NB4 (cell line): ENCODE results near the gene KIAA1217.

ENCODE experiments used
- DNase-seq: peaks from one replicate; pipeline ENCODE4 v3.0.0; 2010; ENCODE audit warnings: low read depth
- H3K4me3 ChIP-seq: one replicate; pipeline ENCODE4 v1.5.1; 2011; ENCODE audit warnings: mild to moderate bottlenecking, low read depth, low read length, moderate library complexity
- MYC ChIP-seq: IDR thresholded peaks from 2 replicates; pipeline ENCODE4 v1.6.1; 2011; ENCODE audit warnings: low read depth, low read length
- POLR2A ChIP-seq: IDR thresholded peaks from 2 replicates; pipeline ENCODE4 v1.6.1; 2011; ENCODE audit warnings: mild to moderate bottlenecking; ENCODE audit not compliant: insufficient read length; ENCODE audit errors: extremely low read depth
- TF ChIP-seq, protein P1 (sequence below): IDR thresholded peaks from one replicate; pipeline ENCODE4 v1.5.1; 2012; ENCODE audit warnings: low read depth, low read length
- TF ChIP-seq, protein P2 (sequence below): IDR thresholded peaks from 2 replicates; pipeline ENCODE4 v1.6.1; 2011; ENCODE audit warnings: low read depth, low read length

The KIAA1217 gene

DNA sequence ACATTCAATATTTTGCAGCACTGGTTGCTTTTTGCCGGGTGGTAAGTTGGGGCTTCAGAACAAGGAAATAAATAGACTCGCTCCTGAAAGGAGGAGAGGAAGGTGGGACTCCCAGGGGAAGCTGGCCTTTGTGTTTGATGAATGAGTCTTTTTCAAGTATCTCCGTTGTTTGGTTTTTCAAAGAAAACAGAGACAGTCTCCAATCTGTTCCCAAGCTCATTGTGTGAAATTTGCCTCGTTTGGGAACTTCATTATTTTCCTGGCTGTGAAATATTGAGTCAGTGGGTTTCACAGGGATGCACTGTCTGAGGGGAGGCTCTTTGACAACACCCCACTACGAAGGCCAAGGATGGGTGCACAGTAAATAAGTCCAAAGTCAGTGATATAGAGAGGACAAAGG lies 38.7 kb upstream of the KIAA1217 start:
- no peak for DNase-seq
- no peak overlapping the region for H3K4me3 ChIP-seq
- TF ChIP-seq POLR2A: no peak
- TF ChIP-seq MYC: no peak
- TF ChIP-seq, protein P1, sequence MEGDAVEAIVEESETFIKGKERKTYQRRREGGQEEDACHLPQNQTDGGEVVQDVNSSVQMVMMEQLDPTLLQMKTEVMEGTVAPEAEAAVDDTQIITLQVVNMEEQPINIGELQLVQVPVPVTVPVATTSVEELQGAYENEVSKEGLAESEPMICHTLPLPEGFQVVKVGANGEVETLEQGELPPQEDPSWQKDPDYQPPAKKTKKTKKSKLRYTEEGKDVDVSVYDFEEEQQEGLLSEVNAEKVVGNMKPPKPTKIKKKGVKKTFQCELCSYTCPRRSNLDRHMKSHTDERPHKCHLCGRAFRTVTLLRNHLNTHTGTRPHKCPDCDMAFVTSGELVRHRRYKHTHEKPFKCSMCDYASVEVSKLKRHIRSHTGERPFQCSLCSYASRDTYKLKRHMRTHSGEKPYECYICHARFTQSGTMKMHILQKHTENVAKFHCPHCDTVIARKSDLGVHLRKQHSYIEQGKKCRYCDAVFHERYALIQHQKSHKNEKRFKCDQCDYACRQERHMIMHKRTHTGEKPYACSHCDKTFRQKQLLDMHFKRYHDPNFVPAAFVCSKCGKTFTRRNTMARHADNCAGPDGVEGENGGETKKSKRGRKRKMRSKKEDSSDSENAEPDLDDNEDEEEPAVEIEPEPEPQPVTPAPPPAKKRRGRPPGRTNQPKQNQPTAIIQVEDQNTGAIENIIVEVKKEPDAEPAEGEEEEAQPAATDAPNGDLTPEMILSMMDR: no peak
- TF ChIP-seq, protein P2, sequence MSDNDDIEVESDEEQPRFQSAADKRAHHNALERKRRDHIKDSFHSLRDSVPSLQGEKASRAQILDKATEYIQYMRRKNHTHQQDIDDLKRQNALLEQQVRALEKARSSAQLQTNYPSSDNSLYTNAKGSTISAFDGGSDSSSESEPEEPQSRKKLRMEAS: no peak

DNA sequence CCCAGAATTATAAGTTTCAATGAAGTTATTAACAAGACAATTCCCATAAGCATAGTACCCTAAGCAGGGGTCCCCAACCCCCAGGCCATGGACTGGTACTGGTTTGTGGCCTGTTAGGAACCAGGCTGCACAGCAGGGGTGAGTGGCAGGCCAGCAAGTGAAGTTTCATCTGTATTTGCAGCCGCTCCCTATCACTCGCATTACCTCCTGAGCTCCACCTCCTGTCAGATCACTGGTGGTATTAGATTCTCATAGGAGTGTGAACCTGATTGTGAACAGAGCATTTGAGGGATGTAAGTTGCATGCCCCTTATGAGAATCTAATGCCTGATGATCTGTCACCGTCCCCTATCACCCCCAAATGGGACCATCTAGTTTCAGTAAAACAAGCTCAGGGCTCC lies 36.0 kb upstream of the KIAA1217 start:
- DNase-seq: no peak
- H3K4me3 ChIP-seq: no peak overlapping the region
- TF ChIP-seq MYC (no peak), POLR2A (no peak)
- TF ChIP-seq, protein P2: no peak
- TF ChIP-seq, protein P1: no peak

DNA sequence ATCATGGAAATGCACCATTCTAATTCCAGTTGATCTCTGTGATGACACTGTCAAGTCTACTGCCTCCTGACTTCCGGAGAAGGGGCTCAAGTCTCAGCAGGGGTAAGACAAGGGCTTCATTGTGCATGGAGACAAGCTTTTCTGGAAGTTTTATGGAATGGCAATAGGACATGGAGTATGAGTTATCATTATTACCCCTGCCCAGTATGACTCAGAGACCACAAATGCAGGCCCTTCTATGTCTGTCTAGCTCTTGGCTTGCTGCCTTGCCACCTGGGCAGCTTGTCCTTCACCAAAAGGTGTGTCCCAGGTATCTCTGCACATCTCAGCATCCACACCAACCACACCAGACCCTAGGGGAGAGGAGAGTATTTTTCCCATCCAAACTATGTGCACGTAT lies 34.9 kb upstream of the KIAA1217 start:
- TF ChIP-seq, protein P1: no peak
- TF ChIP-seq POLR2A: no peak
- TF ChIP-seq, protein P2: no peak
- TF ChIP-seq MYC: no peak
- H3K4me3 ChIP-seq: no peak overlapping the region
- no peak for DNase-seq

DNA sequence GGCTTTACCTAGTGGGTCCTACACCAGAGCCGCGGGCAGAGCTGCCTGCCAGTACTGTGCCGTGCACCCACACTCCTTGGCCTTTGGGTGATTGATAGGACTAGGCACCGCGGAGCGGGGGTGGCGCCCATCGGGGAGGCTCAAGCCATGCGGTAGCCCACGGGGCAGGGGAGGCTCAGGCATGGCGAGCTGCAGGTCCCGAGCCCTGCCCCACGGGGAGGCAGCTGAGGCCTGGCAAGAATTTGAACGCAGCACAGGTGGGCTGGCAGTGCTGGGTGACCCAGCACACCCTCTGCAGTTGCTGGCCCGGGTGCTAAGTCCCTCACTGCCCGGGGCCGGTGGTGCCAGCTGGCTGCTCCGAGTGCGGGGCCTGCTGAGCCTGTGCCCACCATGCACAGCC lies 32.3 kb upstream of the KIAA1217 start:
- no peak for DNase-seq
- TF ChIP-seq, protein P2: no peak
- TF ChIP-seq, protein P1: no peak
- TF ChIP-seq MYC: no peak
- no peak for TF ChIP-seq POLR2A

DNA sequence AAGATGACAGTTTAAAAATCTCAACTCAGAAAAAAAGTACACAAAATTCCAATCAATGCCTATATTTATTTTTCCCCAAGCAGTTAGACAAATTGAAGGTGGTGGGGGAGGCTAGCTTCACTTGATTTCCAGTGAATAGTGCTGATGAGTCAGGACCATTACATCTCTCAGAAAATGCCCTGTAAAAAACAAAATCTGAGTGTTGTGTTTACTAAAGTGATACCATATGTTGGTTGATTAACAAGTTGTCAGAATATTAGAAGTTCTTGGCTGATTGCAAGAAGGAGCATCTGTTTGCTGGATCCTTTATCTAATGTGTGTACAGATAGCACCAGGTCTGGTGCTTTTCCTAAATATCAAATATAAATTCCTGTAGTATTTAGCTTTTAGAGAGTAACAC lies 31.3 kb upstream of the KIAA1217 start:
- TF ChIP-seq, protein P1: no peak
- TF ChIP-seq MYC: no peak
- TF ChIP-seq POLR2A: no peak
- TF ChIP-seq, protein P2: no peak
- DNase-seq: no peak
- H3K4me3 ChIP-seq: no peak overlapping the region

More for the DNA sequence above, 32.3 kb upstream of the KIAA1217 start:
- no peak overlapping the region for H3K4me3 ChIP-seq

DNA sequence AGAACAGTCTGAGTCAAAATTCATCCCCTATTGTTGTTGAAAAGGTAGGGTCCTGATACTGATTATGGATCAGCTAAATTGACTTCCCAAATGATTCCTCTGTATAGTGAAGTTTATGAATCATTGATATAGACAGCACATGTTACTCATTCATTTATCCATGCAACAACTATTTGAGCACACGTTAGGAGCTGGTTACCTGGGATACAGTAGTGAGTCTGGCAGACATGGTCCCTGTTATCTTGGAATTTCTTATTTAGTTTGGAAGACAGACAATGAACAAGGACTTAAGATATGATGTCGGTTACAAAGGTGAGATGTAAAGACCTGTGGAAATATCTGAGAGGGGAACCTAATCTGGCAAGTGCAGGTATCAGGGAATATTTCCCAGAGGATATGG lies 28.0 kb upstream of the KIAA1217 start:
- H3K4me3 ChIP-seq: no peak overlapping the region
- TF ChIP-seq POLR2A (no peak), MYC (no peak)
- TF ChIP-seq, protein P1: no peak
- TF ChIP-seq, protein P2: no peak
- DNase-seq: no peak
